ENCODE measurements around the gene DNAAF9.
A peak's percentile ranks its signal among the peaks of the same experiment; 100 is the strongest.
"Not testable (repeated sequence)": the region's sequence is repeated elsewhere in the genome, so short reads cannot be mapped to it uniquely, and the experiment has no call there.

Gene DNAAF9

GRCh38 chr20:3431109-3431508 is 23.6 kb upstream of the DNAAF9 start:
- CTCF ChIA-PET = no interaction called here
- TF ChIP-seq CTCF (IDR thresholded peaks at IDR 0.05; ENCODE audit: control extremely low read depth, extremely low read depth, low read depth, missing control alignments) = no peak
- POLR2A ChIA-PET = no interaction called here
- DNase-seq (ENCODE audit: extremely low spot score) = no peak

GRCh38 chr20:3430376-3431069 is 23.1 kb upstream of the DNAAF9 start:
- POLR2A ChIA-PET = no interaction called here
- peak; percentile 62 for DNase-seq (ENCODE audit: extremely low spot score)
- no peak for TF ChIP-seq CTCF (IDR thresholded peaks at IDR 0.05; ENCODE audit: control extremely low read depth, extremely low read depth, low read depth, missing control alignments)
- CTCF ChIA-PET = no interaction called here

GRCh38 chr20:3426766-3427165 is 19.3 kb upstream of the DNAAF9 start:
- CTCF ChIA-PET = interaction anchor here (1.4 kb wide), 1 partner anchor 15 kb away, joined by 3 read pairs; no protein-coding TSS in a partner anchor
- POLR2A ChIA-PET; DNase-seq (ENCODE audit: extremely low spot score): not testable (repeated sequence)

- ChIA-PET POLR2A (no interaction called here), CTCF (no interaction called here)
- no peak for TF ChIP-seq CTCF (IDR thresholded peaks at IDR 0.05; ENCODE audit: control extremely low read depth, extremely low read depth, low read depth, missing control alignments)
- DNase-seq (ENCODE audit: extremely low spot score) = no peak
These were observed 15.7 kb upstream of the DNAAF9 start for GRCh38 chr20:3423126-3423525.

GRCh38 chr20:3421985-3422384 is 14.5 kb upstream of the DNAAF9 start:
- ChIA-PET CTCF (no interaction called here), POLR2A (no interaction called here)
- no peak for DNase-seq (ENCODE audit: extremely low spot score)
- no peak for TF ChIP-seq CTCF (IDR thresholded peaks at IDR 0.05; ENCODE audit: control extremely low read depth, extremely low read depth, low read depth, missing control alignments)

- TF ChIP-seq CTCF (IDR thresholded peaks at IDR 0.05; ENCODE audit: control extremely low read depth, extremely low read depth, low read depth, missing control alignments) = no peak
- peak; percentile 77 for DNase-seq (ENCODE audit: extremely low spot score)
- CTCF ChIA-PET = interaction anchor here (1.0 kb wide), 1 partner anchor 13 kb away, joined by 3 read pairs; no protein-coding TSS in a partner anchor
- POLR2A ChIA-PET = no interaction called here
These were observed 12.8 kb upstream of the DNAAF9 start for GRCh38 chr20:3420211-3420707.

- DNase-seq (ENCODE audit: extremely low spot score); POLR2A ChIA-PET: not testable (repeated sequence)
- CTCF ChIA-PET = interaction anchor here (1.0 kb wide), 1 partner anchor 10 kb away, joined by 5 read pairs; no protein-coding TSS in a partner anchor
These were observed 10.7 kb upstream of the DNAAF9 start for GRCh38 chr20:3418161-3418560.

- POLR2A ChIA-PET = no interaction called here
- DNase-seq (ENCODE audit: extremely low spot score) = no peak
- no peak for TF ChIP-seq CTCF (IDR thresholded peaks at IDR 0.05; ENCODE audit: control extremely low read depth, extremely low read depth, low read depth, missing control alignments)
- CTCF ChIA-PET = no interaction called here
These were observed 6.7 kb upstream of the DNAAF9 start for GRCh38 chr20:3414122-3414521.

Measured in GM10248 (cell line).